Smooth muscle cell (in vitro differentiated cells): ENCODE measurements around the gene LRP6. TPM values are rescaled to one million over a fixed set of nuclear protein-coding genes. Genes with fewer than 3 reads are reported as not detected.

Experiments
- DNase-seq: peaks from one replicate; lab custom pipeline; 2025; ENCODE audit not compliant: unreplicated experiment; lab: John Stamatoyannopoulos, UW
- H2AFZ ChIP-seq: fragments of 200-600 bp; sonication (generic); 2 replicates; pipeline ENCODE4 v1.6.0; 2016; ENCODE audit warnings: antibody characterized with exemption, low read depth, mild to moderate bottlenecking
- H3F3A ChIP-seq: fragments of 200-600 bp; sonication (generic); 2 replicates; pipeline ENCODE4 v1.6.0; 2017; ENCODE audit warnings: antibody characterized with exemption, low read depth
- H3K27ac ChIP-seq: fragments of 200-600 bp; sonication (generic); 2 replicates; pipeline ENCODE4 v1.5.1; 2016; ENCODE audit warnings: low read depth, mild to moderate bottlenecking
- H3K27me3 ChIP-seq: fragments of 200-600 bp; sonication (generic); 2 replicates; pipeline ENCODE4 v1.6.1; 2016; ENCODE audit warnings: low read depth, mild to moderate bottlenecking
- H3K36me3 ChIP-seq: fragments of 200-600 bp; sonication (generic); 2 replicates; pipeline ENCODE4 v1.5.1; 2016; ENCODE audit warnings: low read depth
- H3K4me1 ChIP-seq: fragments of 200-600 bp; sonication (generic); 2 replicates; pipeline ENCODE4 v1.5.1; 2016; ENCODE audit warnings: low read depth
- H3K4me2 ChIP-seq: fragments of 200-600 bp; sonication (generic); 2 replicates; pipeline ENCODE4 v1.6.0; 2016; ENCODE audit warnings: mild to moderate bottlenecking
- H3K4me3 ChIP-seq: fragments of 200-600 bp; sonication (generic); 2 replicates; pipeline ENCODE4 v1.5.1; 2016; ENCODE audit warnings: mild to moderate bottlenecking
- H3K79me2 ChIP-seq: fragments of 200-600 bp; sonication (generic); 2 replicates; pipeline ENCODE4 v1.6.0; 2016; ENCODE audit warnings: low read depth, mild to moderate bottlenecking
- H3K9ac ChIP-seq: fragments of 200-600 bp; sonication (generic); 2 replicates; pipeline ENCODE4 v1.6.0; 2016; ENCODE audit warnings: low read depth
- H3K9me3 ChIP-seq: fragments of 200-600 bp; sonication (generic); replicated peaks from 2 replicates; pipeline ENCODE4 v1.5.1; 2016; ENCODE audit warnings: low read depth
- H4K20me1 ChIP-seq: fragments of 200-600 bp; sonication (generic); 2 replicates; pipeline ENCODE4 v1.6.0; 2016; ENCODE audit warnings: low read depth
- CTCF ChIP-seq: fragments of 200-600 bp; sonication (generic); IDR thresholded peaks from 2 replicates; pipeline ENCODE4 v1.5.1; 2017; ENCODE audit warnings: borderline replicate concordance, mild to moderate bottlenecking, antibody characterized with exemption; ENCODE audit not compliant: insufficient read depth, poor library complexity, severe bottlenecking
- WGBS: methylation state at CpG from one replicate; pipeline ENCODE4 v1.1.7; 2016; ENCODE audit warnings: low lambda C conversion rate; 5-methylcytosine and 5-hydroxymethylcytosine counted together
- polyA plus RNA-seq: library from polyadenylated mRNA; unstranded; fragments of >200 nt; fragmentation: Nextera tagmentation; extraction: Ambion mirVana; gene quantifications from 2 replicates; pipeline ENCODE4 v1.2.1, GENCODE V29; 2016
- total RNA-seq: library from RNA; depleted of rRNA; stranded (reverse); fragments of >200 nt; gene quantifications from 2 replicates; pipeline ENCODE4 v1.2.3, GENCODE V29; 2014

LRP6 gene
- total and polyA plus RNA-seq, 2 experiments from 2014 or later: 10.6 to 21.1 TPM

- peaks cover 17% of the 10 kb centered on the region for H3K4me1 ChIP-seq
- H4K20me1 ChIP-seq: no peaks in the 10 kb centered on the region
- no peak overlapping the region for H3K4me2 ChIP-seq
- no peak for DNase-seq
- H3K36me3 ChIP-seq: no peaks in the 10 kb centered on the region
- TF ChIP-seq CTCF: no peak
- 100% methylated on average over 1 of the region's 1 CpG for WGBS
- no peaks in the 10 kb centered on the region for H3K79me2 ChIP-seq
- H3K27me3 ChIP-seq: no peaks in the 10 kb centered on the region
- H3F3A ChIP-seq: no peaks in the 10 kb centered on the region
- no peaks in the 10 kb centered on the region for H3K9me3 ChIP-seq
- no peak overlapping the region for H3K9ac ChIP-seq
- no peak overlapping the region for H2AFZ ChIP-seq
- H3K27ac ChIP-seq: no peak overlapping the region
- no peak overlapping the region for H3K4me3 ChIP-seq
These were observed 14.3 kb upstream of the LRP6 start for GRCh38 chr12:12281134-12281533.

GRCh38 chr12:12278899-12279298 is 12.1 kb upstream of the LRP6 start:
- Histone ChIP-seq H3K27ac (no peak overlapping the region), H3K9ac (no peak overlapping the region), H3K9me3 (no peaks in the 10 kb centered on the region), H3K27me3 (no peaks in the 10 kb centered on the region), H3K4me1 (peaks cover 17% of the 10 kb centered on the region), H3K4me3 (no peak overlapping the region), H4K20me1 (no peaks in the 10 kb centered on the region), H2AFZ (no peak overlapping the region), H3F3A (no peaks in the 10 kb centered on the region), H3K4me2 (no peak overlapping the region), H3K79me2 (no peaks in the 10 kb centered on the region), H3K36me3 (no peaks in the 10 kb centered on the region)
- TF ChIP-seq CTCF: no peak
- WGBS: 81% methylated on average over 4 of the region's 4 CpGs
- DNase-seq: no peak

GRCh38 chr12:12275874-12276273 is 9.0 kb upstream of the LRP6 start:
- Histone ChIP-seq H3K36me3 (no peaks in the 10 kb centered on the region), H3K27ac (no peak overlapping the region), H3K79me2 (no peaks in the 10 kb centered on the region), H3K9ac (no peak overlapping the region), H2AFZ (no peak overlapping the region), H3K4me2 (no peak overlapping the region), H3K4me3 (no peak overlapping the region), H3K9me3 (no peaks in the 10 kb centered on the region), H4K20me1 (no peaks in the 10 kb centered on the region), H3K27me3 (no peaks in the 10 kb centered on the region), H3K4me1 (no peaks in the 10 kb centered on the region), H3F3A (peaks cover 3% of the 10 kb centered on the region)
- 89% methylated on average over 6 of the region's 6 CpGs for WGBS
- no peak for DNase-seq
- TF ChIP-seq CTCF: no peak

GRCh38 chr12:12273291-12273957 is 6.6 kb upstream of the LRP6 start:
- H3K9ac ChIP-seq: no peak overlapping the region
- H3K9me3 ChIP-seq: no peaks in the 10 kb centered on the region
- no peak overlapping the region for H3K4me3 ChIP-seq
- DNase-seq: no peak
- 44% methylated on average over 4 of the region's 4 CpGs for WGBS
- H3K27ac ChIP-seq: no peak overlapping the region
- H3K27me3 ChIP-seq: no peaks in the 10 kb centered on the region
- no peaks in the 10 kb centered on the region for H3K79me2 ChIP-seq
- H2AFZ ChIP-seq: peak overlapping the region; percentile 2
- no peak for TF ChIP-seq CTCF
- peak overlapping the region; percentile 16 for H3K4me2 ChIP-seq
- peaks cover 3% of the 10 kb centered on the region for H3F3A ChIP-seq
- no peaks in the 10 kb centered on the region for H3K4me1 ChIP-seq
- no peaks in the 10 kb centered on the region for H3K36me3 ChIP-seq
- no peaks in the 10 kb centered on the region for H4K20me1 ChIP-seq
